Caki2 (cell line): ENCODE measurements around the gene NCK1. TPM values are rescaled to one million over a fixed set of nuclear protein-coding genes. Genes with fewer than 3 reads are reported as not detected.
"Not testable (repeated sequence)": the region's sequence is repeated elsewhere in the genome, so short reads cannot be mapped to it uniquely, and the experiment has no call there.

ENCODE experiments used
- DNase-seq: peaks from one replicate; pipeline ENCODE4 v3.0.0-alpha.2; 2015; ENCODE audit warnings: low read depth
- in situ Hi-C: cut with HindIII; loops from 2 replicates; pipeline ENCODE4 v1.10.0; 2016; ENCODE audit warnings: low sequenced_read_pairs, low pct_unique_long_range_greater_than_20kb, mixed read lengths
- total RNA-seq: library from RNA; depleted of rRNA; stranded (reverse); fragments of >200 nt; shearing (Covaris generic); gene quantifications from 2 replicates; pipeline ENCODE4 v1.2.3, GENCODE V29; 2014; ENCODE audit warnings: low replicate concordance

Gene NCK1
- total RNA-seq, 1 experiment from 2014 or later = 46.9 TPM

DNA sequence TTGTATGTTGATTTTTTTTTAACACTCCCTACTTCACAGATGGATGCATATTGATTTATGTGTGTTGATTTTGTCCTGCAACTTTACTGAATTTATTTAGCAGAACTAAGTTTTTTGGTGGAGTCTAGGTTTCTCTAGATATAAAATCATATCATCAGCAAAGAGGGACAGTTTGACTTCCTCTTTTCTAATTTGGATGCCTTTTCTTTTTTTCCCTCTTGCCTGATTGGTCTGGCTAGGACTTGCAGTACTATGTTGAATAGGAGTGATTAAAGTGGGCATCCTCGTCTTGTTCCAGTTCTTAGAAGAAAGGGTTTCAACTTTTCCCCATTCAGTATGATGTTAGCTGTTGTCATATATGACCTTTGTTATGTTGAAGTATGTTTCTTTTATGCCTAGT lies 38.7 kb downstream of the NCK1 start:
- DNase-seq, in situ Hi-C loops: not testable (repeated sequence)

- no peak for DNase-seq
- in situ Hi-C loops = no loop called here
Observed at GRCh38 chr3:136901391-136901790, 39.4 kb downstream of the NCK1 start.

- in situ Hi-C loops, DNase-seq: not testable (repeated sequence)
Observed at GRCh38 chr3:136902530-136902929, 40.5 kb downstream of the NCK1 start.

DNA sequence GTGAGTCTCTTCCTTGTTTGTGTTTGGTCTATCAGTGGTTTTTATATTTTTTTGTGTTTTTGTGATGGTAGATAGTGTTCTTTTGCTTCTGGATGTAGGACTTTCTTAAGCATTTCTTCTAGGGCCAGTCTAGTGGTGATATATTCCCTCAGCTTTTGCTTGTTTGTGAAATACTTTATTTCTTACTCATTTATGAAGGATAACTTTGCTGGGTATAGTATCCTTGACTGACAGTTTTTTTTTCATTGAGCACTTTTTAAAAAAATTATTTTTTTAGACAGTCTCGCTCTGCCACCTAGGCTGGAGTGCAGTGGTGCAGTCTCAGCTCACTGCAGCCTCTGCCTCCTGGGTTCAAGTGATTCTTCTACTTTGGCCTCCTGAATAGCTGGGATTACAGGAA lies 41.9 kb downstream of the NCK1 start:
- in situ Hi-C loops = no loop called here
- DNase-seq = no peak

DNA sequence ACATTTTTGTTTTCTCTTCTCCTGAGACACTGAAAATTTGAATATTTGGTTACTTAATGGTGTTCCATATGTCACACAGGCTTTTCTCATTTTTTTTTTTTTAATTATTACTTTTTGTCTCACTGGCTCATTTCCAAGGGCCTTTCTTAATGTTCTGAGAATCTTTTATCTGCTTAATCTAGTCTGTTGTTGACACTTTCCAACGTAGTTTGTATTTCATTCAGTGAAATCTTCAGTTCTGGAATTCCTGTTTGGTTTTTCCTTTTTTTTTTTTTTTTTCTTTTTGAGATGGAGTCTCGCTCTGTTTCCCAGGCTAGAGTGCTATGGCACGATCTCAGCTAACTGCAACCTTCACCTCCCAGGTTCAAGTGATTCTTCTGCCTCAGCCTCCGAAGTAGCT lies 42.7 kb downstream of the NCK1 start:
- in situ Hi-C loops = no loop called here
- DNase-seq = no peak

GRCh38 chr3:136905549-136905948 lies 43.5 kb downstream of the NCK1 start:
- DNase-seq = no peak
- in situ Hi-C loops = no loop called here

DNA sequence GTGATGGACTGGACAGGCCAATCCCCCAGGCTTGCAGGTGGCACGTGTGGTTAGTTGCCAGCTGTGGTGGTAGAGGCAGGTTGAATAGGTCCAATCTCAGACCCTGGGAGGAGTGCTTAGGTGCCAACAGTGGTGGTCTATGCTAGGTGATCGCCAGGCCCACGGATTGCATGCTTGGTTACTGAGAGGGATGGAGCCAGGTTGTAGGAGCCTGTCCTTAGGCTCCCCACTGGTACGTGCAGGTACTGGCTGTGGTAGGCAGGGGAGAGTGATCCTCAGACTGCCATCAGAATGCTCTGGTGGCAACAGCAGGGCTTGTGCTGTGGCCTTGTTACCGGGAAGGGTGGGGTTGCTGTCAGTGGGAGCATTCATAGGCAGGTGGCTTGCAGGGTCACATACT lies 44.7 kb downstream of the NCK1 start:
- DNase-seq = no peak
- in situ Hi-C loops = no loop called here

- in situ Hi-C loops = no loop called here
- DNase-seq = no peak
Observed at GRCh38 chr3:136908297-136908696, 46.3 kb downstream of the NCK1 start.

GRCh38 chr3:136909187-136909586 lies 47.2 kb downstream of the NCK1 start:
- in situ Hi-C loops = no loop called here
- no peak for DNase-seq

DNA sequence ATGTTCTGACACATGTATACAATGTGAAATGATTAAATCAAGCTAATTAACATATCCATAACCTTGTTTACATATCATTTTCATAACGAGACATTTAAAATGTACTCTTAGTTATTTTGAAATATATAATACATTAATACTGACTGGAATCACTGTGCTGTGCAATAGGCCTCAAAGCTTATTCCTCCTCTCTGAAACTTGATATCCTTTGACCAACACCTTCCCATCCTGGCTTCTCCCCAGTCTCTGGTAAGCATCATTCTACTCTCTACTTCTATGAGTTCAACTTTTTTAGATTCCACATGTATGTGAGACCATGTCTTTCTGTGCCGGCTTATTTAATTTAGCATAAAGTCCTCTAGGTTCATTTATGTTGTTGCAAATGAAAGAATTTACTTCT lies 48.7 kb downstream of the NCK1 start:
- in situ Hi-C loops = no loop called here

DNA sequence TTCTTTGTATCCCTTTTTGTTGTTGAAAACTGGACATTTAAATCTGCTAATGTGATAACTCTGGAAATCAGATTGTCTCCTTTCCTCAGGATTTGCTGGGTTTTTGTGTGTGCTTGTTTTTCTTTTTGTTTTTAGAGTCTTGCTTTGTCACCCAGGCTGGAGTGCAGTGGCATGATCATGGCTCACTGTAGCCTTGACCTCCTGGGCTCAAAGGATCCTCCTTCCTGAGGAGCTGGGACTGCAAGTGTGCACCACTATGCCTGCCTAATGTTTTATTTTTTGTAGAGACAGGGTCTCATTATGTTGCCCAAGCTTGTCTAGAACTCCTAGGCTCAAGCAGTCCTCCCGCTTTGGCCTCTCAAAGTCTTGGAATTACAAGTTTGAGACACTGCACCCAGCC lies 51.2 kb downstream of the NCK1 start:
- in situ Hi-C loops = no loop called here
- DNase-seq = no peak

More for the DNA sequence above, 48.7 kb downstream of the NCK1 start:
- no peak for DNase-seq

DNA sequence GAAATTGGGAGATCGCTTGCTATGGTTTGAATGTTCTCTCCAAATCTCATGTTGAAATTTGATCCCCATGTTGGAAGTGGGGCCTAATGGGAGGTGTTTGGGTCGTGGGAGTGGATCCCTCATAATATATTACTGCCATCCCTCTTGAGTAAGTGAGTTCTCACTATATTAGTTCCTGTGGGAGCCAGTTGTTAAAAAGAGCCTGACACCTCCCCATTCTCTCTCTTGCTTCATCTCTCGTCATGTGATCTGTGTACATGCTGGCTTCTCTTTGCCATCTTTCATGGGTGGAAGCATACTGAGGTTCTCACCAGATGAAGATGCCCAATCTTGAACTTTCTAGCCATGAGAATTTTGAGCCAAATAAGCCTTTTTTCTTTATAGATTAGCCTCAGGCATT lies 52.7 kb downstream of the NCK1 start:
- DNase-seq = no peak
- in situ Hi-C loops = no loop called here

DNA sequence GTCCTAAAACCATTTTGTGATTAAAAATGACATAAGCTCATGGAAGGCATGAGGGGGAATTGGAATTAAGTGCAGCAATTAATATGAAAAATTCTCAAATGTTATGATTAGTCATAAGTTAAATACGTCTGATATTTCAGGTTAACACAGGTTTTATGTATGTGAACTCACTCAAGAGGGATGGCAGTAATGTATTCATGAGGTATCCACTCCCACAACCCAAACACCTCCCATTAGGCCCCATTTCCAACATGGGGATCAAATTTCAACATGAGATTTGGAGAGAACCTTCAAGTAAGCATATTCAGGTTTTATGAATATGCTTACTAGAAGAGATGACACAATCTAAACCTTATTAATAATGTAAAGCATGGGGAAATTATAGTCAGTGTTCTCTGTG lies 54.2 kb downstream of the NCK1 start:
- in situ Hi-C loops = no loop called here
- DNase-seq = no peak

GRCh38 chr3:136919799-136920580 lies 58.0 kb downstream of the NCK1 start:
- in situ Hi-C loops = no loop called here

DNA sequence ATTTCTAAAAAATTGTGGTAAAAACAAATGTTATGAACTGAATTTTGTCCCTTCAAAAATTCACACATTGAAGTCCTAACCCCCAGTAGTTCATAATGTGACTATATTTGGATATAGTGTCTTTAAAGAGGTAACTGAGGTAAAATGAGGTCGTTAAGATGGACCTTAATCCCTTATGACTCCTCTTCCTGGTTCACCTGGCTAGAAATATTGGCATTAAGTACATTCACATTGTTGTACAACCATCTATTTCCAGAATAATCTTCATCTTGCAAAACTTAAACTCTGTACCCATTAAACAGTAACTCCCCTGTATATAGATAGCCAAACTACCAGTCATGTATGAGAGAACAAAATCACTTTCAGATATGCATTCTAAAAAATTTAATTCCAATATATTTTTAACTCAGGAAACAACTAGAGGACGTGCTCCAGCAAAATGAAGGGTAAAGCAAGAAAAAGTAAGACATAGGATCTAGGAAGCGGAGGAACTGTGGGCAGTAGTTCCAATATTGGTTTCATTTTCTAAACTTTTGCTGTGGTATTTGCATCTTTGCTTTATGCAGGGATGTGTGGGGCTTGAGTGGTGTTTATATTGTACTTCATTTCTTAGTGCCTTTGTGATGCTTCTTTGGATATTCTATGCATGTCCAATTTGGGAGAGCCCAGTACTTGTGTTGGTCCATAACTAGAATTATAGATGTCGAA lies 59.0 kb downstream of the NCK1 start:
- DNase-seq = no peak
- in situ Hi-C loops = no loop called here

More at GRCh38 chr3:136919799-136920580, 58.0 kb downstream of the NCK1 start:
- no peak for DNase-seq

DNA sequence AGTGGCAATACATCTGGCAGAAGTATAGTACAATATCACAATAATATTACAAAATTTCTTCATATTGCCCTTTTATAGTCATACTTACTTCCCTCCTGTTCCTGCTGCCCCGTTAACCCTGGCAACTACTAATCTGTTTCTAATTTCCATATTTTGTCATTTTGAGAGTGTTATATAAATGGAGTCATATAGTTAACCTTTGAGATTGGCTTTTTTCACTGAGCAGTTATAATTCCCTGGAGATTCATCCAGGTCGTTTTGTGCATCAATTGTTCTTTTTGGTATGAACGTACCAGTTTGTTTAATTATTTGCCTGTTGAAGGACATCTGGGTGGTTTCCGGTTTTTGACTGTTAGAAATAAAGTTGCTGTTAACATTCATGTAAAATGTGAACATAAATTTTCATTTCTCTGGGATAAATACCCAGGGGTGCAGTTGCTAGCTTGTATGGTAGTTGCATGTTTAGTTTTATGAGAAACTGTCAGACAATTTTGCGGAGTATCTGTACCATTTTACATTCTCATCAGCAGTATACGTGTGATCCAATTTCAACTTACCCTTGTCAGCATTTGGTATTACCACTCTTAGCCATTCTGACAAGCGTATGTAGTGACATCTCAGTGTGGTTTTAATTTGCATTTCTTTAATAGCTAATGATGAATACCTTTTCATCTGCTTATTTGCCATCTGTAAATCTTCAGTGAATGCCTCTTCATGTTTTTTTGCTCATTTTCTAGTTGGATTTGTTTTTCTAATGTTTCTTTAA lies 63.6 kb downstream of the NCK1 start:
- no peak for DNase-seq
- in situ Hi-C loops = no loop called here

DNA sequence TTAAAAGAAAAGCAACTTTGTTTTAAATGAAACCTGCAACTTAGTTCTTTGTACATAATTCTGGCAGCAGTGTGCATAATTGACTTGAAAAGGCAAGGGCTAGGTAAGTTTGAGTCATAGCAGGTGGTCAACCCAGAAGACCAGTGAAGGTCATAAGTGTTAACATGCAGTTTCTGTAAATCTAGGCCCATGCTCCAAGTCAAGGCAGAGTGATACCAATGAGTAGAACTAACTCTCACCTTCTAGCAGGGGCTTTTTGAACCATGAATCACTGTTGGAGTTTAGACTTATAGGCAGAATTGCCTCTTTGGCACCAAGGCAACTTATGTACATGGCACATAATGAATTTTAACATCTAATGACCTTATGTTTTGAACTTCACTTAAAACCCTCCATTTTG lies 66.2 kb downstream of the NCK1 start:
- in situ Hi-C loops = no loop called here

DNA sequence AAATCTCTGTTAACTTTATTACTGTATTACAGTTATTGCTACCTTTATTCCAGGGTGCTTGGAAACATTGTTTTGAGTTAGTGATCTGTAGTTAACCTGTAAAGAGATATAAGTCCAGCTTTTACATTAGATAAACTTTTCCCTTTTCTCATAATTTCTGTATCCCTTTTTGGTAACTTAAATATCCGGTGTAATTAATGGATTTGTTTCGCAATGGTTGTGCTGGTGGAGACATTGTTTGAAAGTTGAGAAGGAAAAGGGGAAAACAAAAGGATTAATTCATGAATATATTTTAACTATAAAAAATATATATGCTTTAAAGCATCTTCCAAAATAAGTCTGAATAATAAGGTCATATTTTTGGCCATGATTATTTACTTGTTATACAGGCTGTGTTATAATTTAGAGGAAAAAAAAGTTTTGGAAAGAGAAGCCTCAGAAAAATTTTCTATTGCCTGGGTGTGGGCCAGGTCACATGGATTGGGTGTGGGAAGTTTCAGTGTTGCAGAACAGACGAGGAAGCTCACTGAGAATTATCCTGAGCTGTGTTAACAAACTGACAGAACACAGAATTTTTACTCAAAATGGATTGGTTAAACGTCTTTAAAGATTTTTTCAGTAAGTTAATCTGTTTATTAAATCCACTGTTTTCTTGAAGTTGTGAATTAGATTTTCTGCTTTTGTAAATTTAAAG lies 68.1 kb downstream of the NCK1 start:
- in situ Hi-C loops = no loop called here
- no peak for DNase-seq

More for the DNA sequence above, 66.2 kb downstream of the NCK1 start:
- DNase-seq = no peak
